Uterus (tissue), 4 donors: ENCODE results near the gene HEATR3. TPM values are rescaled to one million over a fixed set of nuclear protein-coding genes. Genes with fewer than 3 reads are reported as not detected.

Source experiments
- DNase-seq, 2 donors: peaks; one replicate each; pipeline ENCODE4 v3.0.0-alpha.2; 2019 to 2020
- H3K27ac ChIP-seq, 2 donors: fragments of 200-600 bp; sonication (generic); 1 replicate in 1 of 2; 2 replicates in 1 of 2; pipeline ENCODE4 v1.5.1; 2016 to 2018
- H3K27me3 ChIP-seq, 2 donors: fragments of 200-600 bp; sonication (generic); one replicate each; pipeline ENCODE4 v1.5.1; 2018 to 2019; ENCODE audit warnings: control low read depth in 1 of 2
- H3K36me3 ChIP-seq, 2 donors: fragments of 200-600 bp; sonication (generic); one replicate each; pipeline ENCODE4 v1.5.1; 2019; ENCODE audit warnings: control low read depth in 1 of 2
- H3K4me1 ChIP-seq, 2 donors: fragments of 200-600 bp; sonication (generic); one replicate each; pipeline ENCODE4 v1.5.1; 2018 to 2019; ENCODE audit warnings: control low read depth in 1 of 2
- H3K4me3 ChIP-seq, 2 donors: fragments of 200-600 bp; sonication (generic); 1 replicate in 1 of 2; 2 replicates in 1 of 2; pipeline ENCODE4 v1.5.1; 2018 to 2019; ENCODE audit warnings: mild to moderate bottlenecking in 1 of 2
- H3K9me3 ChIP-seq, 2 donors: fragments of 200-600 bp; sonication (generic); one replicate each; pipeline ENCODE4 v1.5.1; 2019; ENCODE audit warnings: control low read depth in 1 of 2
- POLR2A ChIP-seq, 2 donors: fragments of 450-650 bp; IDR thresholded peaks; one replicate each; pipeline ENCODE4 v1.6.1; 2016; ENCODE audit warnings: antibody characterized with exemption in 2 of 2, mild to moderate bottlenecking in 1 of 2, moderate library complexity in 1 of 2
- intact Hi-C: fragments of 100-400 bp; cut with DNase I; formaldehyde crosslinking; loops from one replicate; pipeline ENCODE4 v1.15.1; 2023; ENCODE audit warnings: low total_unique reads
- total RNA-seq, 4 donors: library from RNA; depleted of rRNA in 3 of 4; stranded (reverse); fragments of >200 nt in 3 of 4; gene quantifications; one replicate each; pipeline versions ENCODE4 v1.1.0 to v1.2.4, GENCODE V29; 2014 to 2023
- TF ChIP-seq, protein P1 (sequence below), 4 experiments: fragments of 200-600 bp in 2 of 4; fragments of 450-650 bp in 2 of 4; sonication (generic) in 2 of 4; IDR thresholded peaks; one replicate each; pipeline ENCODE4 v1.5.1; 2016 to 2019; ENCODE audit warnings: antibody characterized with exemption in 4 of 4, mild to moderate bottlenecking in 2 of 4, moderate library complexity in 1 of 4
- donor health status: DM: yes; HTN: yes; CAD: no.

Gene HEATR3
- total RNA-seq, 4 donors from 2014 or later, result 8.2 to 53.0 (median 15.5) TPM

DNA sequence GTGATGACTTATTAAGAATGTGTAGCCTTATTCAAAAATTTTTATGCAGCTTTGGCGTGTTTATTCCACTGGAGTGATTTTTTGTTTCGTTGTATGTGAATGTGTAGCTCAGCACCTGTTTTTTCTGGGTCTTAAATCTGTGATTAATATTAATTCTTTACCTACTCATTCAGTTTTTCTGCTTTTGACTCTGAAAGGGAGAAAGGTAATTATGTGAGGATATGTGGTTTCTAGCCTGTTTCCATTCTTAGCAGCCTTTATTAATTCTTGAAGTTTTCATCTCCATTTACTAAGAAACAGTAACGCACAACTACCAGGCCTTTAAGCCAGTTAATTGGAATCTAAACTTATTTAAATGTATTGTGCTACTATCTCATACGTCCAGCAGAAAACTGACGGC lies 7.0 kb downstream of the HEATR3 start:
- intact Hi-C loops, result no loop called here
- no peak for TF ChIP-seq POLR2A (IDR thresholded peaks at IDR 0.05)
- TF ChIP-seq, protein P1, sequence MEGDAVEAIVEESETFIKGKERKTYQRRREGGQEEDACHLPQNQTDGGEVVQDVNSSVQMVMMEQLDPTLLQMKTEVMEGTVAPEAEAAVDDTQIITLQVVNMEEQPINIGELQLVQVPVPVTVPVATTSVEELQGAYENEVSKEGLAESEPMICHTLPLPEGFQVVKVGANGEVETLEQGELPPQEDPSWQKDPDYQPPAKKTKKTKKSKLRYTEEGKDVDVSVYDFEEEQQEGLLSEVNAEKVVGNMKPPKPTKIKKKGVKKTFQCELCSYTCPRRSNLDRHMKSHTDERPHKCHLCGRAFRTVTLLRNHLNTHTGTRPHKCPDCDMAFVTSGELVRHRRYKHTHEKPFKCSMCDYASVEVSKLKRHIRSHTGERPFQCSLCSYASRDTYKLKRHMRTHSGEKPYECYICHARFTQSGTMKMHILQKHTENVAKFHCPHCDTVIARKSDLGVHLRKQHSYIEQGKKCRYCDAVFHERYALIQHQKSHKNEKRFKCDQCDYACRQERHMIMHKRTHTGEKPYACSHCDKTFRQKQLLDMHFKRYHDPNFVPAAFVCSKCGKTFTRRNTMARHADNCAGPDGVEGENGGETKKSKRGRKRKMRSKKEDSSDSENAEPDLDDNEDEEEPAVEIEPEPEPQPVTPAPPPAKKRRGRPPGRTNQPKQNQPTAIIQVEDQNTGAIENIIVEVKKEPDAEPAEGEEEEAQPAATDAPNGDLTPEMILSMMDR (IDR thresholded peaks at IDR 0.05), result no peak
- no peaks in the 10 kb centered on the region for H3K36me3 ChIP-seq
- DNase-seq, result no peak
- no peaks in the 10 kb centered on the region for H3K9me3 ChIP-seq
- H3K4me1 ChIP-seq, result peaks cover 0 to 2% of the 10 kb centered on the region in 2 donors
- no peaks in the 10 kb centered on the region for H3K27me3 ChIP-seq
- H3K4me3 ChIP-seq, result no peak overlapping the region
- no peak overlapping the region for H3K27ac ChIP-seq

DNA sequence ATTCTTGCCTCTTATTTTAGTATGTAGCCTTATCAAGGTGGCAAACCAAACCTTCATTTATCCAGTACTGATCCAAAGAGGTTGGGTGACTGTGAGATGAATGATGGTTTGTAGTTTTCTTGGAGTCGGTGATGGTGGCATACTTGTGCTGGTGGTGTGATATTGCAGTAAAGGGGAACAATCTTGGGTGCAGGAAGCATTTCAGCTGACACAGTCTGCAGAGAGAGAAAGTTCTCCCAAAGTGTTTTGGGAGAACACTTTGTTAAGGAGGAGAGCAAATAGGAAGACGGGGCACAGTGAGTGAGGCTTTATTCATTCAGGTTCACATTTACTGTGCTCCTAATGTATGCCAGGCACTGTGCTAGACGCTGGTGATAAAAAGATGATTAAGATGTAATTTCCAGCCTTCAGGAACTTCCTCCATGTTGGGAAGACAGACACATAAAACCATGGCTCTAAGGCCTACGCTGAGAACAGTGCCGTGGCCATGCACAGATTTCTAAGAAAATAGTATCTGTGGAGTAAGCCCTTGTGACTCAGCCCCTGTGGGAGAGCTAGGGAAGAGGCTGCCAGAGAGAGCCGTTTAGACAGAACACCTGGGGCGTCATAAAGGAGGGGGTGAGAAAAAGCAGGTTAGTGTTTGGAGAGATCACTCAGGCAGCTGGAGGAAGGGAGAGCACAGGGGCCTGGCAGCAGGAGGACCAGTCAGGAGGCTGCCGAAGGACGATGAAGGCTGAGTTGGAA lies 13.8 kb downstream of the HEATR3 start:
- no peak for TF ChIP-seq POLR2A (IDR thresholded peaks at IDR 0.05)
- TF ChIP-seq, protein P1 (IDR thresholded peaks at IDR 0.05), result no peak
- Histone ChIP-seq H3K4me3 (no peak overlapping the region), H3K27me3 (no peaks in the 10 kb centered on the region), H3K4me1 (no peaks in the 10 kb centered on the region), H3K9me3 (no peaks in the 10 kb centered on the region), H3K27ac (no peak overlapping the region), H3K36me3 (no peaks in the 10 kb centered on the region)
- intact Hi-C loops, result no loop called here
- no peak for DNase-seq

DNA sequence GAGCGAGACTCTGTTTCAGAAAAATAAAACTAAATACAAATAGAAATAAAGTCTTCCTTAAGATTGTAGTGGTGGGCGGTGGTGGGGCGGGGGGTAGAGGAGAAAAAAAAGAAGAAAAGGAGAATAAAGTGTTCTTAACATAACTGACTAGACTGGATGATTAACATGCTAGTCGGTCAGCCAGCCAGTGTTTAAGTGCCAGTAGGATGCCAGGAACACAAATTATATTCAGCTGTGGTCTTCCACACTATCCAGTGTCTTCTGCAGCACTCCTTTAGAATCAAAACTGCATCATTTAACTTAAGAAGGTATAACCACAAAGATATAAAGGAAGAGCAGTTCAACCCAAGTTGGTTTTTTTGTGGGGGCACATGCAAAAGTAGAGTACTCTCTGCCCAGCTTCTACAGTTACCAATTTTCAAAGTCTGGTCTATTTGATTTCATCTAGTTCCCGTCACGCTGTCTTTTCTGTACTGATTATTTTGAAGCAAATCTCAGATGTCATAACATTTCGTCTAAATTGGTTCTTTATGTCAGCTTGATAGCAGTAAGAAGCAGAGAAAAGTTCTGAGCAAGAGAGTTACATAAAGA lies 15.8 kb downstream of the HEATR3 start:
- intact Hi-C loops, result no loop called here
- Histone ChIP-seq H3K27me3 (no peaks in the 10 kb centered on the region), H3K4me3 (no peak overlapping the region), H3K4me1 (no peaks in the 10 kb centered on the region), H3K36me3 (no peaks in the 10 kb centered on the region), H3K27ac (no peak overlapping the region), H3K9me3 (no peaks in the 10 kb centered on the region)
- TF ChIP-seq, protein P1 (IDR thresholded peaks at IDR 0.05), result no peak
- no peak for TF ChIP-seq POLR2A (IDR thresholded peaks at IDR 0.05)
- no peak for DNase-seq

DNA sequence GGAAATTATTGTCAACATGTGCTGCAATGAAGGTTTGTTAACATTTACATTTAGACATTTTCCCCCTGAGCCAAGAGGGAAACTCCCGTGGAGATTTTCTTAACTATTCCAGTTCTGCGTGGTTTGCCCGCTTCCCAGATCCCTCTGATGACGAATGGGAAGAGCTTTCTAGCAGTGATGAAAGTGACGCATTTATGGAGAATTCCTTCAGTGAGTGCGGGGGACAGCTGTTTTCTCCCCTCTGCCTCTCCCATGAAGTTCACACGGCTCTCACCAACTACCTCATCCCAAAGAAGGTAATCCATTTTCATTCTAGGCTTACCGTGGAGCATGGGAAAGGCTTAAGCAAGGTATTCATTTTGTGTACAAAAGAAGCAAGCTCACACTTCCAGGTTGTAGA lies 18.2 kb downstream of the HEATR3 start:
- intact Hi-C loops, result no loop called here

DNA sequence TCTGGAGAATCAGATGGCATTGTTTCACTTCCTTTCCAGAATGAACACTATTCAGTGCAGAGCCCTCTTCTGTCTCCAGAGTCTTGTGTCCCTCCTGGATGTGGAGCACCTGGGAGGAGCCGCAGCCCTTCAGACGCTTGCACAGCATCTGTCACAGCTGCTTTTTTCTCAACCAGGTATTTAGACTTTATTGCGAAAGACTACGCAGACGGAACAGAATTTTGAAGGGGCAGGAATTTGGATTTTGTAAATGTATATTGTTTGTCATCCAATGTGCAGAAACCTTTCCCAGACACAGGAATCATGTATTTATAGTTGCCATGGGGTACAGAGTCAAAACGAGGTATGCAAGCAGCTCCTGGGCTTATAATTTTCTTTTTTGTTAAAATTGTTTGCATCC lies 20.4 kb downstream of the HEATR3 start:
- no peaks in the 10 kb centered on the region for H3K4me1 ChIP-seq
- intact Hi-C loops, result no loop called here
- H3K36me3 ChIP-seq, result no peaks in the 10 kb centered on the region
- no peaks in the 10 kb centered on the region for H3K9me3 ChIP-seq
- H3K27ac ChIP-seq, result no peak overlapping the region
- no peak for DNase-seq
- TF ChIP-seq POLR2A (IDR thresholded peaks at IDR 0.05), result no peak
- TF ChIP-seq, protein P1 (IDR thresholded peaks at IDR 0.05), result no peak
- H3K27me3 ChIP-seq, result no peaks in the 10 kb centered on the region
- H3K4me3 ChIP-seq, result no peak overlapping the region

More for the DNA sequence above, 18.2 kb downstream of the HEATR3 start:
- TF ChIP-seq, protein P1 (IDR thresholded peaks at IDR 0.05), result no peak
- no peak for TF ChIP-seq POLR2A (IDR thresholded peaks at IDR 0.05)
- DNase-seq, result no peak
- H3K9me3 ChIP-seq, result no peaks in the 10 kb centered on the region
- no peaks in the 10 kb centered on the region for H3K27me3 ChIP-seq
- no peaks in the 10 kb centered on the region for H3K4me1 ChIP-seq
- no peak overlapping the region for H3K27ac ChIP-seq
- no peaks in the 10 kb centered on the region for H3K36me3 ChIP-seq
- H3K4me3 ChIP-seq, result no peak overlapping the region
